Measurements from ENCODE around the gene ZMYND15.

DNA sequence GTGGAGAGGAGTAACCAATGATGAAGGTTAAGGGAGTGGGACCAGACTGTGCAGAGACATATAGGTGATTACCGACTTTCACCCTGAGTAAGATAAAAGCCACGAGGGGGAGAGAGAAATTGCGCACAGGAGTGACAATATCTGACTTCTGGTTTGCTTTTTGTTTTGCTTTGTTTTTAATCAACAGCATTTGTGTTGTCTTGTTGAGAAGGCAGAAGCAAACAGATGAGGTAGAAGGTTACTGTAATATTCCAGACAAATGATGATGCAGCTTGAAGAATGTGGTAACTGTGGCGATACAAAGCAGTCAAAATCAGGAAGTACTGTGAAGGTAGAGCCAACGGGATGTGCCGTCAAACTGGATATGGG lies 43.2 kb upstream of the ZMYND15 start:
- TF ChIP-seq ELF4 (CRISPR knock-in tag; IDR thresholded peaks at IDR 0.05; ENCODE audit: borderline replicate concordance): no peak
- TF ChIP-seq, protein P1, sequence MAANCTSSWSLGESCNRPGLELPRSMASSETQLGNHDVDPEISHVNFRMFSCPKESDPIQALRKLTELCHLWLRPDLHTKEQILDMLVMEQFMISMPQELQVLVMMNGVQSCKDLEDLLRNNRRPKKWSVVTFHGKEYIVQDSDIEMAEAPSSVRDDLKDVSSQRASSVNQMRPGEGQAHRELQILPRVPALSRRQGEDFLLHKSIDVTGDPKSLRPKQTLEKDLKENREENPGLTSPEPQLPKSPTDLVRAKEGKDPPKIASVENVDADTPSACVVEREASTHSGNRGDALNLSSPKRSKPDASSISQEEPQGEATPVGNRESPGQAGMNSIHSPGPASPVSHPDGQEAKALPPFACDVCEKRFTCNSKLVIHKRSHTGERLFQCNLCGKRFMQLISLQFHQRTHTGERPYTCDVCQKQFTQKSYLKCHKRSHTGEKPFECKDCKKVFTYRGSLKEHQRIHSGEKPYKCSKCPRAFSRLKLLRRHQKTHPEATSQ (CRISPR knock-in tag; IDR thresholded peaks at IDR 0.05; ENCODE audit: borderline replicate concordance): no peak
- TF ChIP-seq, protein P2, sequence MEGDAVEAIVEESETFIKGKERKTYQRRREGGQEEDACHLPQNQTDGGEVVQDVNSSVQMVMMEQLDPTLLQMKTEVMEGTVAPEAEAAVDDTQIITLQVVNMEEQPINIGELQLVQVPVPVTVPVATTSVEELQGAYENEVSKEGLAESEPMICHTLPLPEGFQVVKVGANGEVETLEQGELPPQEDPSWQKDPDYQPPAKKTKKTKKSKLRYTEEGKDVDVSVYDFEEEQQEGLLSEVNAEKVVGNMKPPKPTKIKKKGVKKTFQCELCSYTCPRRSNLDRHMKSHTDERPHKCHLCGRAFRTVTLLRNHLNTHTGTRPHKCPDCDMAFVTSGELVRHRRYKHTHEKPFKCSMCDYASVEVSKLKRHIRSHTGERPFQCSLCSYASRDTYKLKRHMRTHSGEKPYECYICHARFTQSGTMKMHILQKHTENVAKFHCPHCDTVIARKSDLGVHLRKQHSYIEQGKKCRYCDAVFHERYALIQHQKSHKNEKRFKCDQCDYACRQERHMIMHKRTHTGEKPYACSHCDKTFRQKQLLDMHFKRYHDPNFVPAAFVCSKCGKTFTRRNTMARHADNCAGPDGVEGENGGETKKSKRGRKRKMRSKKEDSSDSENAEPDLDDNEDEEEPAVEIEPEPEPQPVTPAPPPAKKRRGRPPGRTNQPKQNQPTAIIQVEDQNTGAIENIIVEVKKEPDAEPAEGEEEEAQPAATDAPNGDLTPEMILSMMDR (CRISPR knock-in tag; IDR thresholded peaks at IDR 0.05): no peak
- TF ChIP-seq CC2D1A (CRISPR knock-in tag; IDR thresholded peaks at IDR 0.05): no peak
- TF ChIP-seq, protein P3, sequence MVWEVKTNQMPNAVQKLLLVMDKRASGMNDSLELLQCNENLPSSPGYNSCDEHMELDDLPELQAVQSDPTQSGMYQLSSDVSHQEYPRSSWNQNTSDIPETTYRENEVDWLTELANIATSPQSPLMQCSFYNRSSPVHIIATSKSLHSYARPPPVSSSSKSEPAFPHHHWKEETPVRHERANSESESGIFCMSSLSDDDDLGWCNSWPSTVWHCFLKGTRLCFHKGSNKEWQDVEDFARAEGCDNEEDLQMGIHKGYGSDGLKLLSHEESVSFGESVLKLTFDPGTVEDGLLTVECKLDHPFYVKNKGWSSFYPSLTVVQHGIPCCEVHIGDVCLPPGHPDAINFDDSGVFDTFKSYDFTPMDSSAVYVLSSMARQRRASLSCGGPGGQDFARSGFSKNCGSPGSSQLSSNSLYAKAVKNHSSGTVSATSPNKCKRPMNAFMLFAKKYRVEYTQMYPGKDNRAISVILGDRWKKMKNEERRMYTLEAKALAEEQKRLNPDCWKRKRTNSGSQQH (CRISPR knock-in tag; IDR thresholded peaks at IDR 0.05; ENCODE audit: low read depth): no peak
- no peak for TF ChIP-seq RFX5 (IDR thresholded peaks at IDR 0.05; ENCODE audit: low read depth, low read length)
- TF ChIP-seq ZNF138 (CRISPR knock-in tag; IDR thresholded peaks at IDR 0.05; ENCODE audit: low read depth): no peak
- no peak for TF ChIP-seq POLR2A (IDR thresholded peaks at IDR 0.05; ENCODE audit: insufficient read depth in 1 of 2, low read depth in 2 of 2, low read length in 2 of 2)
- TF ChIP-seq, protein P4, sequence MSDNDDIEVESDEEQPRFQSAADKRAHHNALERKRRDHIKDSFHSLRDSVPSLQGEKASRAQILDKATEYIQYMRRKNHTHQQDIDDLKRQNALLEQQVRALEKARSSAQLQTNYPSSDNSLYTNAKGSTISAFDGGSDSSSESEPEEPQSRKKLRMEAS (IDR thresholded peaks at IDR 0.05): no peak
- no peak for TF ChIP-seq ZFAT (CRISPR knock-in tag; conservative IDR thresholded peaks at IDR 0.05)
